ENCODE data around the gene TRAPPC6A.

DNA sequence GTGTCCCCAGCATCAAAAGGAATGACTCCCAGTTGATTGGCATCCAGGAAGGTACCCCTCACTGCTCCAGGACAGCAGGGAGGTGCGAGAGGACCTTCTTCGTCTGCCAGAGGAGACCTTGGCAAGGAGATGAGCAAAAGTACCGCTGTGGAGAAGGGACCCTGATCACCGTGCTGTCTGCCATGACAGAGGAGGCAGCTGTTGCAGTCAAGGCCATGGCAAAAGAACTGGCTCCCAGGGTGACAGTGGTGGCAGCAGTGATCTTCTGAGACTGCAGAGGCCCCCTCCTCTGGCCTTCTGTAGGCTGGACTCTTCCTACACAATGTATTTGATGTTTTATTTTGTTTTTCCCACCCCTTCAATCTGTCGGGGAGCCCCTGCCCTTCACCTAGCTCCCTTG, 49.2 kb downstream of the TRAPPC6A start:
- TF ChIP-seq PKNOX1 (IDR thresholded peaks at IDR 0.05), result no peak
- no peak for TF ChIP-seq SP1 (IDR thresholded peaks at IDR 0.05)
- TF ChIP-seq CTBP1 (IDR thresholded peaks at IDR 0.05; ENCODE audit: borderline replicate concordance), result no peak
- TF ChIP-seq HDGF (IDR thresholded peaks at IDR 0.05; ENCODE audit: borderline replicate concordance), result no peak
- no peak for TF ChIP-seq NFRKB (IDR thresholded peaks at IDR 0.05)
